GM12878 (cell line): Measurements from ENCODE around the gene ENDOU. TPM values are rescaled to one million over a fixed set of nuclear protein-coding genes. Genes with fewer than 3 reads are reported as not detected.

Experiments used
- ATAC-seq: fragments of 200-7000 bp; cut with Tn5 transposase; 3 replicates; pipeline ENCODE4 v1.9.1; 2020; ENCODE audit warnings: mild to moderate bottlenecking, moderate library complexity
- BruUV-seq: library from RNA; stranded (reverse); fragments of 400-500 nt; replicated peaks from 2 replicates; lab custom pipeline; 2021; lab: Mats Ljungman, UMichigan
- CTCF ChIA-PET: fragments of 300-600 bp; sonication (Branson Sonifier 250); formaldehyde crosslinking; extraction: SDS; loops from one replicate; lab custom pipeline; 2021; ENCODE audit warnings: inconsistent platforms; lab: Yijun Ruan, JAX
- POLR2A ChIA-PET: fragments of 350-600 bp; formaldehyde crosslinking; extraction: SDS; loops from one replicate; lab custom pipeline; 2021; ENCODE audit warnings: inconsistent platforms; lab: Charles Lee
- RAD21 ChIA-PET: fragments of 300-600 bp; sonication (Branson Sonifier 250); formaldehyde crosslinking; loops from one replicate; lab custom pipeline; 2023; ENCODE audit warnings: antibody characterized with exemption; ENCODE audit not compliant: unreplicated experiment; lab: Charles Lee
- SMC1A ChIA-PET: fragments of 300-600 bp; sonication (Branson Sonifier 250); formaldehyde crosslinking; loops from one replicate; lab custom pipeline; 2023; ENCODE audit not compliant: unreplicated experiment, uncharacterized antibody; lab: Charles Lee
- DNase-seq: peaks from one replicate; pipeline ENCODE4 v3.0.0-alpha.2; 2011; ENCODE audit warnings: low read depth, low spot score
- FAIRE-seq: peaks from 3 replicates; lab custom pipeline; 2011; peaks lifted over from hg19 to GRCh38; lab: Jason Lieb, UNC
- H2AFZ ChIP-seq: 2 replicates; pipeline ENCODE4 v1.6.0; 2011; ENCODE audit warnings: low read depth, low read length, control low read depth; ENCODE audit not compliant: control insufficient read depth
- H3K27ac ChIP-seq: 2 replicates; pipeline ENCODE4 v1.5.1; 2011; ENCODE audit warnings: control low read depth; ENCODE audit not compliant: control insufficient read depth, insufficient read depth
- H3K27me3 ChIP-seq, 2 experiments: replicated peaks in 1 of 2; 2 replicates each; pipeline versions ENCODE4 v1.6.0 to v1.6.1; 2011; ENCODE audit warnings: low read length in 1 of 2; ENCODE audit not compliant: control insufficient read depth in 2 of 2, insufficient read depth in 2 of 2
- H3K36me3 ChIP-seq, 2 experiments: 2 replicates each; pipeline ENCODE4 v1.5.1; 2011; ENCODE audit warnings: low read length in 1 of 2; ENCODE audit not compliant: control insufficient read depth in 2 of 2, insufficient read depth in 2 of 2
- H3K4me1 ChIP-seq: 2 replicates; pipeline ENCODE4 v1.6.1; 2011; ENCODE audit warnings: mild to moderate bottlenecking, low read length, moderate library complexity, mixed read lengths; ENCODE audit not compliant: control insufficient read depth, insufficient read depth
- H3K4me2 ChIP-seq: 2 replicates; pipeline ENCODE4 v1.6.0; 2011; ENCODE audit warnings: control low read depth; ENCODE audit not compliant: control insufficient read depth, insufficient read depth
- H3K4me3 ChIP-seq: fragments of 200-600 bp; sonication (generic); 2 replicates; pipeline ENCODE4 v1.5.1; 2016
- H3K79me2 ChIP-seq: 2 replicates; pipeline ENCODE4 v1.6.0; 2011; ENCODE audit warnings: low read length; ENCODE audit not compliant: control insufficient read depth, insufficient read depth
- H3K9ac ChIP-seq: 2 replicates; pipeline ENCODE4 v1.8.0; 2011; ENCODE audit warnings: low read length, control low read depth, mixed read lengths; ENCODE audit not compliant: control insufficient read depth, insufficient read depth
- H3K9me3 ChIP-seq: replicated peaks from 3 replicates; pipeline ENCODE4 v1.5.1; 2011; ENCODE audit warnings: mild to moderate bottlenecking, low read length; ENCODE audit not compliant: control insufficient read depth, insufficient read depth
- H4K20me1 ChIP-seq: 2 replicates; pipeline ENCODE4 v1.6.0; 2011; ENCODE audit not compliant: control insufficient read depth, insufficient read depth
- CTCF ChIP-seq, 3 experiments: IDR thresholded peaks in 2 of 3; conservative IDR thresholded peaks in 1 of 3; 2 replicates each; pipeline ENCODE4 v1.5.1; 2011; ENCODE audit warnings: low read depth in 3 of 3, low read length in 3 of 3, mild to moderate bottlenecking in 3 of 3, control low read depth in 2 of 3, moderate library complexity in 2 of 3, inconsistent platforms in 1 of 3, mixed read lengths in 1 of 3; ENCODE audit not compliant: control insufficient read depth in 2 of 3, insufficient read depth in 1 of 3; ENCODE audit errors: extremely low read depth in 1 of 3
- DPF2 ChIP-seq: fragments of 450-650 bp; IDR thresholded peaks from 2 replicates; pipeline ENCODE4 v1.6.1; 2017; ENCODE audit warnings: mild to moderate bottlenecking
- FOXM1 ChIP-seq: IDR thresholded peaks from 2 replicates; pipeline ENCODE4 v1.6.1; 2012; ENCODE audit warnings: low read depth, mild to moderate bottlenecking, inconsistent platforms, low read length, moderate library complexity
- GATAD2B ChIP-seq: fragments of 450-650 bp; conservative IDR thresholded peaks from 2 replicates; pipeline ENCODE4 v1.6.1; 2017; ENCODE audit warnings: low read depth, mild to moderate bottlenecking, moderate library complexity
- IRF5 ChIP-seq: fragments of 450-650 bp; IDR thresholded peaks from 2 replicates; pipeline ENCODE4 v1.6.1; 2017; ENCODE audit warnings: borderline replicate concordance
- JUND ChIP-seq: IDR thresholded peaks from 2 replicates; pipeline ENCODE4 v1.6.1; 2012; ENCODE audit warnings: low read depth, mild to moderate bottlenecking, low read length, improper control_type of control experiment, moderate library complexity
- NR2F1 ChIP-seq: fragments of 450-650 bp; conservative IDR thresholded peaks from 2 replicates; pipeline ENCODE4 v1.6.1; 2017; ENCODE audit warnings: mild to moderate bottlenecking
- NRF1 ChIP-seq: conservative IDR thresholded peaks from 2 replicates; pipeline ENCODE4 v1.6.1; 2011; ENCODE audit warnings: mild to moderate bottlenecking, low read depth, low read length, improper control_type of control experiment
- RAD21 ChIP-seq: IDR thresholded peaks from 2 replicates; pipeline ENCODE4 v1.6.1; 2011; ENCODE audit warnings: mild to moderate bottlenecking, low read depth, low read length, moderate library complexity; ENCODE audit not compliant: insufficient read depth
- SREBF1 ChIP-seq: IDR thresholded peaks from 2 replicates; pipeline ENCODE4 v1.6.1; 2012; ENCODE audit warnings: mild to moderate bottlenecking, low read length
- SUPT20H ChIP-seq: IDR thresholded peaks from 2 replicates; pipeline ENCODE4 v1.6.1; 2011; ENCODE audit warnings: low read depth, mild to moderate bottlenecking, low read length, moderate library complexity, borderline replicate concordance; ENCODE audit not compliant: control insufficient read depth
- TARDBP ChIP-seq: IDR thresholded peaks from 2 replicates; pipeline ENCODE4 v1.6.1; 2016; ENCODE audit warnings: borderline replicate concordance
- TCF12 ChIP-seq: IDR thresholded peaks from 2 replicates; pipeline ENCODE4 v1.6.1; 2011; ENCODE audit warnings: low read depth, mild to moderate bottlenecking, low read length
- USF2 ChIP-seq: IDR thresholded peaks from 2 replicates; pipeline ENCODE4 v1.6.1; 2011; ENCODE audit warnings: low read depth, low read length, improper control_type of control experiment, borderline replicate concordance
- ZNF217 ChIP-seq: fragments of 450-650 bp; IDR thresholded peaks from 2 replicates; pipeline ENCODE4 v1.6.1; 2017; ENCODE audit warnings: antibody characterized with exemption, mild to moderate bottlenecking
- ZNF622 ChIP-seq: fragments of 450-650 bp; IDR thresholded peaks from 2 replicates; pipeline ENCODE4 v1.6.1; 2017; ENCODE audit warnings: mild to moderate bottlenecking, inconsistent platforms
- ZZZ3 ChIP-seq: IDR thresholded peaks from 2 replicates; pipeline ENCODE4 v1.6.1; 2011; ENCODE audit warnings: low read depth; ENCODE audit not compliant: control insufficient read depth, insufficient read length
- WGBS: methylation state at CpG from one replicate; pipeline ENCODE4 v1.1.6; 2016; ENCODE audit warnings: low lambda C conversion rate; ENCODE audit not compliant: insufficient replicate concordance, insufficient coverage; ENCODE audit errors: missing lambda C conversion rate; 5-methylcytosine and 5-hydroxymethylcytosine counted together
- in situ Hi-C: fragments of 300-500 bp; cut with MboI; formaldehyde crosslinking; loops from 9 replicates; pipeline ENCODE4 v1.14.3; 2018; ENCODE audit warnings: mixed read lengths
- intact Hi-C: fragments of 100-400 bp; cut with micrococcal nuclease; formaldehyde crosslinking; loops from one replicate; pipeline ENCODE4 v1.14.2; 2022; ENCODE audit not compliant: unreplicated experiment
- polyA plus RNA-seq, 11 experiments: library from polyadenylated mRNA; depleted of rRNA in 4 of 11; unstranded in 6 of 11; stranded (reverse) in 5 of 11; fragments of >200 nt; fragmentation: Nextera tagmentation in 4 of 11; fragmentation: Illumina TruSeq in 1 of 11; extraction: Ambion mirVana in 4 of 11; extraction: Trizol in 1 of 11; gene quantifications; 1 replicate in 1 of 11; 2 replicates in 10 of 11; pipeline versions ENCODE4 v1.2.1 to v1.2.3, GENCODE V29; 2011 to 2016; ENCODE audit warnings: inconsistent platforms in 2 of 11, missing spikeins in 2 of 11, low read depth in 1 of 11
- total RNA-seq, 4 experiments: library from RNA; depleted of rRNA in 3 of 4; stranded (reverse); fragments of >200 nt in 3 of 4; fragmentation: Illumina TruSeq in 1 of 4; extraction: Trizol in 1 of 4; gene quantifications; 2 replicates each; pipeline versions ENCODE4 v1.2.1 to v1.2.3, GENCODE V29; 2013 to 2021

ENDOU gene
- total and polyA plus RNA-seq, 10 of the 15 experiments (the other 5 are each of a cell fraction or from before 2014, with no cell fraction given): 0.03 to 0.17 (median 0.10) TPM; not detected in 4

GRCh38 chr12:47757840-47758583 lies 32.7 kb upstream of the ENDOU start:
- Histone ChIP-seq H3K79me2 (no peaks in the 10 kb centered on the region), H3K27ac (no peak overlapping the region), H2AFZ (no peak overlapping the region), H3K27me3 (no peaks in the 10 kb centered on the region), H3K9ac (no peak overlapping the region), H3K9me3 (no peaks in the 10 kb centered on the region), H3K36me3 (no peaks in the 10 kb centered on the region), H3K4me3 (no peak overlapping the region), H4K20me1 (no peaks in the 10 kb centered on the region), H3K4me2 (peak overlapping the region; percentile 97), H3K4me1 (peaks cover 46% of the 10 kb centered on the region)
- intact Hi-C loops: no loop called here
- TF ChIP-seq USF2 (no peak), SUPT20H (no peak), CTCF (IDR thresholded peaks at IDR 0.05 in 2 of 3, conservative IDR thresholded peaks at IDR 0.05 in 1 of 3; ENCODE audit: control insufficient read depth in 2 of 3, extremely low read depth in 1 of 3, insufficient read depth in 1 of 3, low read depth in 3 of 3, low read length in 3 of 3) (no peak), ZZZ3 (no peak), TARDBP (no peak), ZNF217 (no peak), GATAD2B (no peak), NR2F1 (no peak), FOXM1 (no peak), ZNF622 (no peak), IRF5 (no peak), TCF12 (no peak), RAD21 (no peak), SREBF1 (no peak), NRF1 (no peak), JUND (no peak), DPF2 (no peak)
- RAD21 ChIA-PET: interaction anchor here (1.3 to 12.6 kb wide), 5 partner anchors 11 to 127 kb away, joined by 3 to 237 read pairs (median 10); partner anchors contain the start of genes RPAP3 and SLC48A1
- in situ Hi-C loops: no loop called here
- ATAC-seq (no peak), FAIRE-seq (no peak), DNase-seq (no peak)
- CTCF ChIA-PET: interaction anchor here (1.0 to 14.5 kb wide), 11 partner anchors 11 to 439 kb away, joined by 3 to 507 read pairs (median 17); partner anchors contain the start of genes RPAP3 and SLC48A1
- POLR2A ChIA-PET: interaction anchor here (0.7 to 1.4 kb wide), 4 partner anchors 13 to 50 kb away, joined by 3 to 6 read pairs (median 4); no protein-coding TSS in a partner anchor
- BruUV-seq: no TSS peak
- SMC1A ChIA-PET: interaction anchor here (0.6 to 12.2 kb wide), 9 partner anchors 10 to 344 kb away, joined by 3 to 277 read pairs (median 4); no protein-coding TSS in a partner anchor
- 71% methylated on average over 17 of the region's 20 CpGs for WGBS
